Measurements from ENCODE around the gene VN1R5.
"Not testable (repeated sequence)": the region's sequence is repeated elsewhere in the genome, so short reads cannot be mapped to it uniquely, and the experiment has no call there.

The VN1R5 gene

DNA sequence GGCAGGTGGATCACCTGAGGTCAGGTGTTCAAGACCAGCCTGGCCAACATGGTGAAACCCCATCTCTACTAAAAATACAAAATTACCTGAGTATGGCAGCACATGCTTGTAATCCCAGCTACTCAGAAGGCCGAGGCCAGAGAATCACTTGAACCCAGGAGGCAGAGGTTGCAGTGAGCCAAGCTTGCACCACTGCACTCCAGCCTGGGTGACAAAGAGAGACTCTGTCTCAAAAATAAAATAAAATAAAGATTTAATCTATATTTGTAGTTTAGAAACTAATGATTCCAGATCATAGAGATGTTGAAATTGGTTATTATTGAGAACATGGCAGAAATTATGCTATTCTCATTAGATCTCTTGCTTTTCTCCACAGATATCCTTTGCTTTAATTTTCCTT is at the start of gene VN1R5:
Gene VN1R5, plus strand, starts transcription at position 301 of the 400 bp plus-strand sequence.
- DNase-seq = not testable (repeated sequence)

DNA sequence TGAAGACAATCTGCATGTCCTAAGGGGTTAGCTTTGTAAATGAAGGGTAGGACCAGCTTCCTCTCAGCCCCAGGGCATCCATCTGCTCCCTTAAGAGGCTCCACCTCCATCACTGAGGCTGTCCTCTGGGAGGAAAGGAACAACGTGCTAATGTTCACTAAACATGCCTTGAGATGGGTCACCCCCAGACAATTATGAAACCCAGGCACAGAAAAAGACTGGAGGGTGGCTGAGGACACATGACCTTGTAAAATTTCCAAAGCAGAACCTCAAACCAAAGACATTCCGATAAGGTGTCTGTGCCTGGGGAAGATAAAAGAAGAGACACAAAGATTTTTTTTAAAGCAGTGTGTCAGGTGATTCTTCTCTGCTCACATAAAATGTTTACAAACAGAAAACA is 46.5 kb upstream of the VN1R5 start:
- DNase-seq = no peak

DNA sequence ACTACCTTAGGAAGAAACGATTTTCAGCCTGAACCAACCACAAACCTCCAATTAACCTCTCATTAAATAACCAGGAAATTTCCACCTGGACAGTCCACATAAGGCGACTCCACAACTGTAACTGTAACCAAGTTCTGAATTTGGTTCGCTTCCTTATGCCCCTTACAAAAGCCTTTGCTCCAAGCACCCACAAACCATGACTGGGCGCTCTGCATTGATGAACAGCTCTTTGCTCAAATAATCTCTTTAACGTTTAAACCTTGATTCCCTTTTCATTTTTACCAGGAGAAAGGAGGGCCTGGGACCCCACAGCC is 45.9 kb upstream of the VN1R5 start:
- no peak for DNase-seq

DNA sequence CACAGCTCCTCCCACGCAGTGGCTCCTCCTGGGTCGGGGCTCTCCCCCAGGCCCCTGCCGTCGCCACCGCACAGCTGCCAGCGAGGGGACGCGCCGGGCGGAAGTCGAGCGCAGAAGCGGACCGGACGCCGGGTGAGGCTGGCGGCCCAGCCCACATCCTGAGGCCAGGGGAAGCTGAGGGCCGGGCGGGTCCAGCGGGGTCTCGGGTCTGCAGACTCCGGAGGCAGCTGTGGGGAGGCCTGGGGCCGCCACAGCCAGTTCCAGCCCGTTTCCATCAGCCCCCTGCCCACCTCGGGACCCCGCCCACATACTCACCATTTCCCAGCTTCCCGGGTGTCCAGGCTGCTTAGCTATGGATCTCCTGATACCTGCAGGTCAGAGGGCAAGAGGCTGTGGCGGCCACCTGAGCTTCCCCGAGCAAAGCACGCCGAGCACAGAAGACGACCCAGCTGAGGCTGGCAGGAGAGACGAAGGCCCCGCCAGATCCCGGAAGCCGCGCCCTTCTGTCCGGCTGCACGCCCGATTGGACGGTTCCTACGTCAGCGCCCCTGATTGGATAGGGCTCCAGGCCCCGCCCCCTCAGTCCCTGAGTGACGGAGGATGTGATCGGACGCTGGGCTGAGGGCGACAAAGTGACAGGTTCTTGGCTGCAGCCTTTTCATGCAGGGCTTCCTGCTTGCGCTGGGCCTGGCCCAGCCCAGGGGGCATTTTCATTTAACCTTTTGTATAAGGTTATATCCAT is 45.3 kb upstream of the VN1R5 start:
- peak; percentile 96 for DNase-seq

DNA sequence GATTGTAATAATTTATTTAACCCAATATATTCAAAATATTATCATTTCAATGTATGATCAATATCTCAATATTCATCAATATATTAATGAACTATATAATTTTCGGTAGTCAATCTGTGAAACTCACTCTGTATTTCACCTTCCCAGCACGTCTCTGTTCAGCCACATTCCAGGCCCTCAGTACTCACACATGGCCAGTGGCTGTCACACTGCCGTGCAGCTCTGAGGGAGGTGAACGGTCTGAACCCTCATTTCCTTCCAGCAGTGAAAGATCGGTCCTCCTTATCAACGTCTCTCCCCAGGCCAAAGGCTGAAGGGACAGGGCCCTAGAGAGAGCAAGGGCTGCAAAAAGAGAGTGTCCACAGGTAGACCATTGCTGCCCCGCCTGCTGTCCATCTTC is 44.5 kb upstream of the VN1R5 start:
- DNase-seq = no peak

DNA sequence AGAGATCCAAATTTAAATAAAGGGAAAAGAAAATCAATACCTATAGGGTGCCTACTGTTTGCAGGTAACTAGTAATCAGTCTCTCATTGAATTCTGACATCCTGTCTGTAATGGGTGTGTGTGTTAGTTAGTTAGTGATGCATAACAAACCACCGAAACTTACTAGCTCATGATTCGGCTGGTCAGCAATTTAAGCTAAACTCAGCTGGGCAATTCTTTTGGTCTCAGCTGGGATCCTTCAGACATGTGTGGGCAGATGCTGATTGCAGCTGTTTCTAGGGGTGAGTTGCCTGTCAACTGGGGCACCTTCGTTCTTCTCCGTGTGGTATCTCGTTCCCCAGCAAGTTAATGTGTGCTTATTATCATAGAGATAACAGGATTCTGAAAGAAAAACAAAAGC is 43.9 kb upstream of the VN1R5 start:
- DNase-seq = no peak

DNA sequence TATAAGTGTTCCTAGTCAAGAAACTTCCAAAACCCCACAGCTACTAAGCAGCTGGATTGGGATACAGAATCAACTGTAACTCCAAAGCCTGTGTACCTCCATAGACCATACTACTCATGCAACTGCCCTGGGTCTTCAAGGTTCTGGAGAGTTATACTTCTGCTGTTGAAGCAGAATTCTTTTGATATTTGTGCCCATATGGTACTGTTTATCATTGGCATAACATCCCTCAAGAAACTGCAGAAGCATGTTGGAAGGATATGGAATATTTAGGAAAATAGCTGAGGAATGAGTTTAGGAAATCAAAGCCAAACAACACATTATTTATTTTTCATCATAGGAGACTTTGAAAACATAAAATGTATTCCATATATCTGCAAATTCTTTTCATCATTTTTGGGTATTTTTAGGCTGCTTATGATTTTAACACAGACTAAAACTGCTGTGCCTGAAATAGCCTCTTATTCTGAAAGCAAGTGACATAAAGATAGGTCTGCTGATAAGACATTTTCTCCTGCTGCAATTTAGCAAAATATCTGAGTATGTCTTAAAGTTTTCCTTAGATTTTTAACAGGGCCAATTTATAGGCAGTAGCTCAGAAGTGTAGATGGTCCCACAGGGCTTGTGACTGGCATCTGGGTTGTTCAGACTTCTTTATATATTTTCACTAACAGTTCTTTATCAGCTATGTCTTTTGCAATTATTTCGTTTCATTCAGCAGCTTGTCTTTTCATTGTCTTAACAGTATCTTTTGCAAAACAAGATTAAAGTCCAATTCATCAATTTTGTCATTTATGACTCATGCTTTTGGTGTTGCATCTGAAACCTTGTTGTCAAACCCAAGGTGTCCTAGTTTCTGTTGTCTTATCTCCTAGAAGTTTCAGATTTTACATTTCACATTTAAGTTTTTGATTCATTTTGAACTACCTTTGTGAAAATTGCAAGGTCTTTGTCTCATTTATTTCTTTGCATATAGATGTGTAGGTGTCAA is 43.0 kb upstream of the VN1R5 start:
- DNase-seq = no peak

DNA sequence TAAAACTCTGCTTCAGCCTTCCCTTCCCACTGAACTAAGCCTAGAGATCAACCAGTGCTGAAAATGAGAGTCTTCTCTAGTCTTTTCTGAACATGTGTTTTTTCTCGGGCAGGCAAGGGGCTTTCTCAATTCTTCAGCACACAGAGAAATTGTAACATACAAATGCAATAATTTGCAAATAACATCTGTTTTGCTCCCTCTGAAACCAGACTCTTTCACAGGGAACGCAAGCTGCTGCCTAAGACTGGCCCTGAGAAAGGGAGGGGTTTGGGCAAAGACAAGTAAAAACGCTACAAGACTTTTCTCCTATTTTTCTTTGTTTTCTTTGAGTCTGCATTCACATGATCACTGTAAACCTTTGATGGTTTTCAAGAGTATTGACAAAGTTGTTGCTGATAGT is 39.6 kb upstream of the VN1R5 start:
- no peak for DNase-seq

GRCh38 chr1:247218121-247218651 is 37.7 kb upstream of the VN1R5 start:
- DNase-seq = no peak

- not testable (repeated sequence) for DNase-seq
Observed at GRCh38 chr1:247220280-247220679, 35.6 kb upstream of the VN1R5 start.

DNA sequence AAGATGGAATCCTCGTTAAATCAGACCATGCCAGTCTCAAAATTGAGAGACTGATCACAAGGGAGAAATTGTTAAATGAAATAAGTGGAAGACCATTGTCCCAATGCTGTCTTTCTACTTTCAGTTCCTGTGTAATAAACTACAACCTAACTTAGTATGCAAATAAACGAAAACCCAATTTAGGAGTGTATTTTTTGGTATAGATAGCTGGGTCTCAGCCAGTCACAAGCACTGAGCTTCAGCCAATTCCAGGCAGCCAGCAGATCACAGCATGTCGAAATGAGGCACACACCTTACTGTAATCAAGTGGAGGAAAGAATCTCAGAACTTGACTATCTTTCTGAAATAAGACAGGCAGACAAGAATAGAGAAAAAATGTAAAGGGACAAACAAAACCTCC is 33.0 kb upstream of the VN1R5 start:
- DNase-seq = no peak

GRCh38 chr1:247224822-247225221 is 31.1 kb upstream of the VN1R5 start:
- DNase-seq = no peak

DNA sequence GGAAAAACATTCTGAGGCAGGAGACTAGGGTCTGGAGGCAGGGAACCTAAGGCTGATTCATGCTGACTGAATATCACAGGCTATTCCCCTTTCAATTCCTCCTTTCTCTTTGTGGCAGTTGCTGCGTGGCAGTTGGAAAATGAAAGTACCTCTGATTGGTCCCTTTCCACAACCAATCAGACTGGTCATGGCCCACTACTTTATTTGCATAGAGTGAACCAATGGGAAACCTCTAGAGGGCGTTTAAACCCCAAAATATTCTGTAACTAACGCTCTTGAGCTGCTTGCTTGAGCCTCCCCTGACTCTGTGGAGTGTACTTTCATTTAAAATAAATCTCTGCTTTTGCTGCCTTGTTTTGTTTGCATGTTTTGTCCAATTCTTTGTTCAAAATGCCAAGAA is 27.7 kb upstream of the VN1R5 start:
- no peak for DNase-seq

DNA sequence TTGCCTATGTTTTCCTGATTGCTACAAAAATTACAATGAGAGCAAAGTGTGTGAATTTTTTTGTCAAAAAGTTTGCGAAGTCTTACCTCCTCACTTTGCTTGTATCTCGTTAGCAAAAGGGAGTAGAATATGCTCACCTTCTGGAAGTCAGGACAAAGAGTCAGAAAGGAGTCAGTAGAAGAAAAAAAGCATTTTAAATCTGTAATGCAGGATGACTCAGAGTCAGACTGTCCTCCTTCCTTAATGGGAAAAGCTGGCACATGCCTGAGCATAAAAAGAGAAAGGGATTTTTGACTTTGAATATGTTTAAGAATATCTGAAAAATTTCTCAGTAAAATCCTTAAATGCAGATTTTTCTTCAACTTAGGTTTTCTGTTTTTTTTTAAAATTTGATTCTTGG is 14.2 kb upstream of the VN1R5 start:
- DNase-seq = no peak

GRCh38 chr1:247243524-247244137 is 12.2 kb upstream of the VN1R5 start:
- DNase-seq = no peak

GRCh38 chr1:247246325-247247115 is 9.4 kb upstream of the VN1R5 start:
- no peak for DNase-seq

- DNase-seq = no peak
Observed at GRCh38 chr1:247247568-247247967, 8.3 kb upstream of the VN1R5 start.

DNA sequence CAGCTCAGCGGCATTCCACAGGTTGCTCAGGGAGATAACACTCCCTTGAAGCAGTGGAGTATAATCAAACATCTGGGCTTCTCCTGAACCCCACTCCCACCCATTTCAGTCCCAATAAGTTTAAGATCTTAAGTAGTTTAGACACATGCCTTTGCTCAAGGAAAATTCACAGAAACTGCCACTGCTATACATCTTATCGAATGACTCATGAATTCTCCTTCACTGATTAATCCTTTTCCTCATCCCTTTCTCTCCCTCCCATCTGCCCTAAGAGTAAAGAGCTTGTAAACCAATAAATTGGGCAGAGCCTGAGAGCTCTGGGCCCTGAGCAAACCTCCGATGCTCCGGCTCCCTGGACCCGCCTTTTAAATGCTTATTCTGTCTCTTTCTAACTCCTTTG is 10.2 kb downstream of the VN1R5 start:
- DNase-seq = no peak

DNA sequence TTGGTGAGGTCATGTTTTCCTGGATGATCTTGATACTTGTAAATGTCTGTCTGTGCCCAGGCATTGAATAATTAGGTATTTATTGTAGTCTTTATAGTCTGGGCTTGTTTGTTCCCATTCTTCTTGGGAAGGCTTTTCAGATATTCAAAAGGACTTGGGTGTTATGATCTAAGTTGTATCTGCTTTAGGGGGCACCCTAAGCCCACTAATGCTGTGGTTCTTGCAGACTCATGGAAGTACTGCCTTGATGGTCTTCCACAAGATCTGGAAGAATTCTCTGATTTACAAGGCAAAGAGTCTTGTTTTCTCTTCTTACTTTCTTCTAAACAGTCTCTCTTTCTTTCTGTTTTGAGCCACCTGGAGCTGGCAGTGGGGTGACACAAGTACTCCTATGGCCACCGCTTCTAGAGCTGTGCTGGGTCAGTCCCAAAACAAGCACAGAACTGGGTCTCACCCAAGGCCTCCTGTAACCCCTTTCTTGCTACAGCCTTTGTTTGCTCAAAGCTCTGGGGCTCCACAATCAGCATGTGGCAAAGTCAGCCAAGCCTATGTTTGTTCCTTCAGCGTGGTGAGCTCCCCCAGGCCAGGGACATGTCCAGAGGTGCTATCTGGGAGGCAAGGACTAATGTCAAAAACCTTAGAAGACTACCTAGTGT is 12.6 kb downstream of the VN1R5 start:
- no peak for DNase-seq

- no peak for DNase-seq
Observed at GRCh38 chr1:247269133-247269532, 13.3 kb downstream of the VN1R5 start.

GRCh38 chr1:247270003-247270402 is 14.1 kb downstream of the VN1R5 start:
- DNase-seq = no peak

DNA sequence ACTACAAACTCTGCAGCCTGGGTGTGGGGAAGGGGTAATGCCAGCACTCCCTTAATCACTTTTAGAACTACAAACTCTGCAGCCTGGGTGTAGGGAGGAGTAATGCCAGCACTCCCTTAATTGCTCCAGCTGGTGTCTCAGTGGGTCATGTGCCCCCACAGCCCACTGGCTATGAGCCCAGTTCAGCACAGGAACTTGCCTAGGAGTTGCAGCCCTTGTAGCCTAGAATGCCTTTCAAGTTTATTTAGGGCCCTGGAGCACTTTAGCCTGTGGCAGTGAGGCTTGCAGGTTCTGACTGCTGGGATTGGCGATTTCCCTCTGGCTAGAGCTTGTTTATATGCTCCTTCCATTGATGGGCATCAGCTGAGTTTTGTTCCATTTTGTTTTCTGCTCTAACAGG is 17.1 kb downstream of the VN1R5 start:
- DNase-seq = no peak

Data from NCI-H774 (cell line).